AG09319 (cell line): Measurements from ENCODE around the gene ZSCAN21.

ENCODE experiments used
- DNase-seq: peaks from one replicate; pipeline ENCODE4 v3.0.0-alpha.2; 2010; ENCODE audit warnings: low read depth; ENCODE audit errors: extremely low read depth
- TF ChIP-seq, protein P1 (sequence below): IDR thresholded peaks from 2 replicates; pipeline ENCODE4 v1.5.1; 2011; ENCODE audit warnings: low read depth, mild to moderate bottlenecking, inconsistent platforms, low read length, moderate library complexity

The ZSCAN21 gene

DNA sequence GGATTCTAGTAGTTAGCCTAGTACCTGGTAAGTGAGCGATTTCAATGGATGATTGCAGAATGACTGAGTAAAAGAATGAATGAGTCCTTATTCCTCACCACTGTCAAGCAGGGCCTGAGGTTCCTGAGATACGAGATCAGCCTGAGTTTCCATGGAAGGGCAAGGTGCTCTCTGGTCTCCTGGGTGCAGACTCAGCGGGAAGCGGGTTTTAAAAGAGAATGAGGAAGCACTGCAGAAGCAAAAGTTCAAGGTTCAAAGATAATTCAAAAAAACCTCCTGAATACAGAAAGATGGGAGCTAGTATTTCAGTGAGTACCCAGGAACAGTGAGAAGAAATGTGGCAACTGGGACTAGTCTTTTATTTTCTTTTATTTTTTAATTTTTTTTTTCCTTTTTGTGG, 27.6 kb downstream of the ZSCAN21 start:
- DNase-seq, result no peak

DNA sequence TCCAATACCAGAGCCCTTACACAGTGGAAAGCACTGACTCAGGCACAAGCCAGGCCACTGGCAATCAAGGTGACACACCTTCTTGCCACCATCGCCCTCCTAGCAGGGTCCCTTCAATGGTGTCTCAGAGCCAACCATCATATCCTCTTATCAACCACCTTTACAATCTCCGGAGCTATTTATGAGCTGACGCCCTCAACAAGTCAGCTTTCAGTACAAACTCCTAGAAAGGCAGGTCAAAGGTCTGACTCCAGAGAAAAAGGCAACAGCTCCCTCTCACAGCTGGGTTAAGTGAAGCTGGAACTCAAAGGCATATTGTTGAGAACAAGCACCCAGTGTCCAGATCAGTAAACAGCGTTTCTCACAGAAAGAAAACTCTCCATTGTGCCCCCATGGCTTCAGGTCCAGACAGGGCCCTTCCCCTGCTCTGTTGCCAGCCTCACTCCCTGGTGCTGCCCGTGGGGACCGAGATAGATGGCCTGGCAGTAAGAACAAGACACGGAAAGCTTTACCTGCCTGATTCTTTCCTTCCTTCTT, 29.5 kb downstream of the ZSCAN21 start:
- TF ChIP-seq, protein P1, sequence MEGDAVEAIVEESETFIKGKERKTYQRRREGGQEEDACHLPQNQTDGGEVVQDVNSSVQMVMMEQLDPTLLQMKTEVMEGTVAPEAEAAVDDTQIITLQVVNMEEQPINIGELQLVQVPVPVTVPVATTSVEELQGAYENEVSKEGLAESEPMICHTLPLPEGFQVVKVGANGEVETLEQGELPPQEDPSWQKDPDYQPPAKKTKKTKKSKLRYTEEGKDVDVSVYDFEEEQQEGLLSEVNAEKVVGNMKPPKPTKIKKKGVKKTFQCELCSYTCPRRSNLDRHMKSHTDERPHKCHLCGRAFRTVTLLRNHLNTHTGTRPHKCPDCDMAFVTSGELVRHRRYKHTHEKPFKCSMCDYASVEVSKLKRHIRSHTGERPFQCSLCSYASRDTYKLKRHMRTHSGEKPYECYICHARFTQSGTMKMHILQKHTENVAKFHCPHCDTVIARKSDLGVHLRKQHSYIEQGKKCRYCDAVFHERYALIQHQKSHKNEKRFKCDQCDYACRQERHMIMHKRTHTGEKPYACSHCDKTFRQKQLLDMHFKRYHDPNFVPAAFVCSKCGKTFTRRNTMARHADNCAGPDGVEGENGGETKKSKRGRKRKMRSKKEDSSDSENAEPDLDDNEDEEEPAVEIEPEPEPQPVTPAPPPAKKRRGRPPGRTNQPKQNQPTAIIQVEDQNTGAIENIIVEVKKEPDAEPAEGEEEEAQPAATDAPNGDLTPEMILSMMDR, result no peak
- no peak for DNase-seq

More for the DNA sequence above, 27.6 kb downstream of the ZSCAN21 start:
- TF ChIP-seq, protein P1, result no peak

DNA sequence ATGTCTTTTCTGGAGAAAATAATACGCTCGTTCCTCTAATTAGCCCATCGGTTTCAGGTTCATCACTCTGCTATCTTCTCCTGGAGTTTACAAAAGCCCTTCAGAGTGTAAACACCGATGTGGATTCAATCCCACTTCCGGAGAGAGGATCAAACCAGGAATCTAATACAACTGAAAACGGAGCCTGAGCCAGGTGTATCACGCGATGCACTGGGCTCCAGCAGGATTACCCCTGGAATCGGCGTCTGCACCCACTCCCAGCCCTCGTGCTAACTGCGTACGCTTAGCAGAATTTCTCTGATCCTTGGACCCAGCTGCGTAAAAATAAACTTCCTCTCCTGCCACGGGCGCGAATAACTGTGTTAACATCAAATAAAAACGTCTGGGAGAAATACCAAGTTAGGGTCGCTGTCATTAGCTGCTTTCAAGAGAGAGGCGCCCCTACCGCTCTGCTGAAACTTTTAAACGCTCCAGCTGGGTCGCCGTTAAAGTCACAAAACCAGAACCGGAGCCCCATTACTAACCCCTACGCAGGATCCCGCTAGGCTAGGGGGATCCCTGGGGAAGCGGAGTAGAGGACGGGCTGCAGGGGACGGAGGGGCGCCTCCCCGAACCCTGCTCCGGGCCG, 31.4 kb downstream of the ZSCAN21 start:
- no peak for DNase-seq
- TF ChIP-seq, protein P1, result no peak

DNA sequence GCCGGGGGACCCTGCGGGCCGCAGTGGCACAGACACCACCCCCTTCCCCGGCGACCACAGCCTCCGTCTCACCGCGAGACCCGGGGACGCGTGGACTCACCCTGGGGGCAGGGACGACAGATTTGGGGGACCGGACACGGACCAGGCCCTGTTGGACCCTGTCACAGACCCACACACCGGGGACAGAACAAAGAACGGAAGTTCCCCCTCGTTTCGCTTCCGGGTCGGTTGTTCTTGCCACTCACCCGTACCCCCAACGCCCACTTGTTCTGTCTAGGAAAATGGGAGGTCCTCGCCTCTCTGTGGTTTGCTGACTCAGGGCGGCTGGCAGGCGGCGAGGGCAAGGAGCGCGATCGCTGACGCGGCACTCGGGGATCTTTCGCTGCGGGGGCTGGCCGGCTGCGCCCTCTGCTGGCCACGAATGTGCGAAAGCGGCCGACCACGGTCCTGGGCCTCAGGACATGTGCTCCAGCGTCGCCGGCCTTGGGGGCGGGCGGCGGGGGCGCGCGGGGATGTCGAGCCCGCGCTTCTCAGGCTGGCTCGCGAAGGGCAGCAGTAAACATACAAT, 32.0 kb downstream of the ZSCAN21 start, which contains the start of gene ZNF3:
ZNF3 (minus strand) TSS at position 189 of the 568 bp plus-strand sequence. CDS start 4,366 bp downstream, outside the sequence.
- TF ChIP-seq, protein P1, result peak; percentile 79
- peak; percentile 98 for DNase-seq

DNA sequence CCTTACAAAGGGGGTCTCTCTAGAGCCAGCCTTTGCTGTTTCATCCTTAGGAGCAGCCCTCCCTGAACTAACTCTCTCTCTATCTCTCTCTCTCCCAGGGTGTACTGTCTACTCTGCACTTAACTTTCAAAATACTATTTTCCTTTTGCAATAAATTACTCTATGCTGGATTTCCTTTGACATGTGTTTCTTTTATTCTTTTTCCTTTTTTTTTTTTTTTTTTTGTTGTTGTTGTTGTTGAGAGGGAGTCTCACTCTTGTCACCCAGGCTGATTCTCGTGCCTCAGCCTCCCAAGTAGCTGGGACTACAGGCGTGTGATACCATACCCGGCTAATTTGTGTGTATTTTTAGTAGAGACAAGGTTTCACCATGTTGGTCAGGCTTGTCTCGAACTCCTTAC, 33.4 kb downstream of the ZSCAN21 start:
- DNase-seq, result no peak
- TF ChIP-seq, protein P1, result no peak

DNA sequence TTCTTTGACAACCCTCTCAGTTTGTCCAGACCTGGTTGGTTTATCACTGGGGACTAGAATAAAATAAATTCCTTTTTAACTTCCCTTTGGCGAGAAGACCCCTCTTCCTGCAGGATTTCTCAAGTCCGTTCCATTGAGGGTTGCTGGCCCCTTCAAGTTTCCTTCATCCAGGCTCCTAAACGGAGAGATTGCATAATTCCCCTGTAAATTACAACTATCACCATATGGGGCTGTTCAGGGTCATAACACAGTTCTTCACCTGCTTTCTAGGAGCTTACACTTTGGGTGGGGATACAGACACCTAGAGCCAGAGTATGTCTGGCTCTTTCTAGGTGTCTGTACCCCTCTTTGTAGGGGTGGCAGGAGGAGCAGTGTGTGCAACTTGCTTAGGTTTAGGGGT, 35.9 kb downstream of the ZSCAN21 start:
- TF ChIP-seq, protein P1, result no peak
- DNase-seq, result no peak

DNA sequence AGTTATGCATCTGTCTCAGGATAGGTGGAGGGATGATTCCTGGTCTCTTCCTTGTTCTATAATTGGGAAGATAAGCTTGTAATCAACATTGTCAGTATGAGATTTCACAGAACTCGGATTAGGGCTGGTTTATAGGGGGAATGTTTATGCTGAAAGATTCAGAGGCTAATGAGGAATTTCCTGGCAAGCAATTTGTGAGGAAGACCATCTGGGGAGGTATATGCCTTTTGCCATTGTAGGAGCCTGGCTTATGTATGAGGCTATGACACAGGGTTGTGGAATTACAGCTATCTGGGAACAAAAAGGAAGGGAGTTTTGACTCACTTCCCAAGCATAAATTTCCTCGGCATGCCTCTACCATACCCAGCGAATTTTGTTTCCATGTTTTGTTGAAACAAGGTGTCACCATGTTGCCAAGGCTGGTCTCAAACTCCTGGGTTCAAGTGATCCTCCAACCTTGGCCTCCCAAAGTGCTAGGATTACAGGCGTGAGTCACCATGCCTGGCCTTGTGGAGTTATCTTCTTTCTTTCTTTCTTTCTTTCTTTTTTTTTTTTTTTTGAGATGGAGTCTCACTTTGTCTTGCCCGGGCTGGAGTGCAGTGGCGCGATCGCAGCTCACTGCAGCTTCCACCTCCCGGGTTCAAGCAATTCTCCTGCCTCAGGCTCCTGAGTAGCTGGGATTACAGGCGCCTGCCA, 37.6 kb downstream of the ZSCAN21 start:
- peak; percentile 87 for DNase-seq
- TF ChIP-seq, protein P1, result no peak
